Peyer's patch (tissue), 4 donors: ENCODE data around the gene MCF2. TPM values are rescaled to one million over a fixed set of nuclear protein-coding genes. Genes with fewer than 3 reads are reported as not detected.
"Not testable (repeated sequence)": the region's sequence is repeated elsewhere in the genome, so short reads cannot be mapped to it uniquely, and the experiment has no call there.

ENCODE experiments used
- DNase-seq, 3 donors: peaks; one replicate each; pipeline ENCODE4 v3.0.0-alpha.2; 2017 to 2019
- H3K27ac ChIP-seq, 4 donors: fragments of 200-600 bp; sonication (generic); one replicate each; pipeline ENCODE4 v1.5.1; 2016 to 2019
- H3K27me3 ChIP-seq, 2 donors: fragments of 200-600 bp; sonication (generic); one replicate each; pipeline ENCODE4 v1.5.1; 2019
- H3K36me3 ChIP-seq, 3 donors: fragments of 200-600 bp; sonication (generic); one replicate each; pipeline ENCODE4 v1.5.1; 2016 to 2019
- H3K4me1 ChIP-seq, 4 donors: fragments of 200-600 bp; sonication (generic); one replicate each; pipeline ENCODE4 v1.5.1; 2016 to 2019
- H3K4me3 ChIP-seq, 4 donors: fragments of 200-600 bp; sonication (generic); 1 replicate in 3 of 4; 2 replicates in 1 of 4; pipeline ENCODE4 v1.5.1; 2016 to 2019; ENCODE audit warnings: mild to moderate bottlenecking in 1 of 4
- H3K9me3 ChIP-seq, 4 donors: fragments of 200-600 bp; sonication (generic); one replicate each; pipeline ENCODE4 v1.5.1; 2016 to 2019; ENCODE audit warnings: mild to moderate bottlenecking in 1 of 4
- CTCF ChIP-seq, 6 experiments: fragments of 450-650 bp in 4 of 6; fragments of 200-600 bp in 2 of 6; sonication (generic) in 1 of 6; IDR thresholded peaks; one replicate each; pipeline ENCODE4 v1.5.1; 2017 to 2019; ENCODE audit warnings: antibody characterized with exemption in 6 of 6, mild to moderate bottlenecking in 3 of 6, moderate library complexity in 1 of 6
- POLR2A ChIP-seq, 2 donors: fragments of 450-650 bp; IDR thresholded peaks; one replicate each; pipeline ENCODE4 v1.5.1; 2017; ENCODE audit warnings: antibody characterized with exemption in 2 of 2, mild to moderate bottlenecking in 2 of 2, moderate library complexity in 2 of 2
- total RNA-seq, 4 donors: library from RNA; depleted of rRNA; stranded (reverse); fragments of >200 nt; gene quantifications; one replicate each; pipeline ENCODE4 v1.1.0, GENCODE V29; 2016

The MCF2 gene
- total RNA-seq, 4 donors from 2014 or later = 2.5 TPM; not detected in 3

- H3K36me3 ChIP-seq = no peaks in the 10 kb centered on the region
- H3K27me3 ChIP-seq = no peaks in the 10 kb centered on the region
- no peaks in the 10 kb centered on the region for H3K9me3 ChIP-seq
- H3K4me3 ChIP-seq = no peak overlapping the region
- TF ChIP-seq POLR2A (IDR thresholded peaks at IDR 0.05) (no peak), CTCF (IDR thresholded peaks at IDR 0.05) (no peak)
- no peak for DNase-seq
- no peak overlapping the region for H3K27ac ChIP-seq
- H3K4me1 ChIP-seq = no peaks in the 10 kb centered on the region
Observed at GRCh38 chrX:139702658-139703057, 5.3 kb downstream of the MCF2 start.

GRCh38 chrX:139692908-139693307 lies 15.1 kb downstream of the MCF2 start:
- H3K27me3 ChIP-seq = no peaks in the 10 kb centered on the region
- H3K4me1 ChIP-seq = no peaks in the 10 kb centered on the region
- no peaks in the 10 kb centered on the region for H3K9me3 ChIP-seq
- H3K36me3 ChIP-seq = no peaks in the 10 kb centered on the region
- TF ChIP-seq POLR2A (IDR thresholded peaks at IDR 0.05) (no peak), CTCF (IDR thresholded peaks at IDR 0.05) (no peak)
- H3K4me3 ChIP-seq = peak overlapping the region in 1 of 4 donors; percentile 29
- no peak overlapping the region for H3K27ac ChIP-seq
- DNase-seq = no peak

- DNase-seq = no peak
- Histone ChIP-seq H3K27me3 (no peaks in the 10 kb centered on the region), H3K4me1 (no peaks in the 10 kb centered on the region), H3K27ac (no peak overlapping the region), H3K9me3 (no peaks in the 10 kb centered on the region), H3K36me3 (no peaks in the 10 kb centered on the region), H3K4me3 (peak overlapping the region in 2 of 4 donors; percentile 16 to 29)
- TF ChIP-seq CTCF (IDR thresholded peaks at IDR 0.05) (no peak), POLR2A (IDR thresholded peaks at IDR 0.05) (no peak)
Observed at GRCh38 chrX:139692506-139692849, 15.5 kb downstream of the MCF2 start.

- Histone ChIP-seq H3K27ac (no peak overlapping the region), H3K27me3 (no peaks in the 10 kb centered on the region), H3K36me3 (no peaks in the 10 kb centered on the region), H3K4me1 (no peaks in the 10 kb centered on the region), H3K4me3 (peak overlapping the region in 2 of 4 donors; percentile 16 to 29), H3K9me3 (no peaks in the 10 kb centered on the region)
- DNase-seq = no peak
- no peak for TF ChIP-seq POLR2A (IDR thresholded peaks at IDR 0.05)
- TF ChIP-seq CTCF (IDR thresholded peaks at IDR 0.05) = no peak
Observed at GRCh38 chrX:139691843-139692505, 16.0 kb downstream of the MCF2 start.

- Histone ChIP-seq H3K27ac (no peak overlapping the region), H3K36me3 (no peaks in the 10 kb centered on the region), H3K4me3 (peak overlapping the region in 1 of 4 donors; percentile 29), H3K9me3 (no peaks in the 10 kb centered on the region), H3K27me3 (no peaks in the 10 kb centered on the region), H3K4me1 (no peaks in the 10 kb centered on the region)
- TF ChIP-seq CTCF (IDR thresholded peaks at IDR 0.05) = no peak
- TF ChIP-seq POLR2A (IDR thresholded peaks at IDR 0.05) = no peak
- no peak for DNase-seq
Observed at GRCh38 chrX:139691493-139691842, 16.5 kb downstream of the MCF2 start.

- H3K4me3 ChIP-seq, H3K27ac ChIP-seq, H3K27me3 ChIP-seq, H3K9me3 ChIP-seq, DNase-seq, H3K36me3 ChIP-seq, H3K4me1 ChIP-seq: not testable (repeated sequence)
Observed at GRCh38 chrX:139685175-139685574, 22.8 kb downstream of the MCF2 start.
